Activated gamma-delta T cell treated with Interleukin-2 at 50 U/mL for 16 hours (primary cell): Measurements from ENCODE around the gene SAMM50.
A peak's percentile ranks its signal among the peaks of the same experiment; 100 is the strongest.

Experiments used
- DNase-seq: peaks from one replicate; pipeline ENCODE4 v3.0.0-alpha.2; 2020

The SAMM50 gene

DNA sequence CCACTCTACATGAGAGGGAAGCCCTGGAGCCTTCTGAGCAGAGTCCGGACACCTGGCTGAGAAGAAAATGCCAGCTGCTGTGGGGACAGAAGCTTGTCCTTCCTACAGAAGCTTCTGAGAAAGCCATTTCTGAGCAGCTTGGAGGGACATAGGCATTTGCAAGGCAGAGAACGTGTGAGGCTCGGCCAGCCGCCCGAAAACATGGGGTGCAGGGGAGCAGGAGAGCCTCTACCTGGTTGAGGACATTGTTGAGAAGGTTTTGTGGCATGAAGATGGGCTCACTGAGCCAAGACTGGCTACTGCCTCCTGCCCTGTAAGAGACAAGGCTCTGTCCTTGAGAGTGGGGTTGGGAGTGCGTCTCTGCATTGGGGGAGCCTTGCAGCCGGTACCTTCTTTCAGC is 25.3 kb downstream of the SAMM50 start:
- DNase-seq = no peak

DNA sequence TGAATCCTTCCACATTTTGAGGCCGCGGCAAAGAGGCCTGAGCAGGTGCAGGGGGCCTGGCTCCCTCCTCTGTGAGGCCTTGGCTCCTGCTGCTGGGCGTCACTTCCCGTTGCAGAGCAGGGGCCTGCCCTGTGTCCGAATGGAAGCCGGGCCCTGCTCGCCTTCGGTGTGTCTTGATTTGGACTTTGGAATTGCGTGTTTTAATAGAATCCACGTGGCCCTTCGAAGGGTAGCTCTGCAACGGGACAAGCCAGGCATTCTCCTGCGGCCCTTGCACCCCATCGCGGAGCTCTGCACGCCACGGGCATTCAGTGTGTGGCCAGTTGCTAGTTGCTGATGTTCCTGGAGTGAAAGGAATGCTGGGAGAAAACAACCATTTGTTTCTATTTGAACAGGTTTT is 25.8 kb downstream of the SAMM50 start:
- DNase-seq = no peak

DNA sequence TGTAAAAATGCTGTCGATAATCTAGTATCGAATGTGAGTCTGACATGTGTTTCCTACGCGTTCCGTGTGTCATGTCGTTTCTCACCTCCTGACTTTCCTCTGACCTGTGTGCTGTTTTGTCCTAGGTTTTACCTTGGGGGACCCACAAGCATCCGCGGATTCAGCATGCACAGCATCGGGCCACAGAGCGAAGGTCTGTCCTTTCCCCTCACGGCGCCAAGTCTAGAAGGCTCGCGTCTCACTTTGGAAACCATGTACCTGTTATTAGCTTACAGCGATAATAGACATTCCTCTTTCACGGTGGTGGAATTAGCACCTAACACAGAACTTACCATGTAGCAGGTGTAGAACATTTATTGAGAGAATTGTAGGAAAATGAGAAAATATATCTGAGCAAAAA is 28.6 kb downstream of the SAMM50 start:
- no peak for DNase-seq

DNA sequence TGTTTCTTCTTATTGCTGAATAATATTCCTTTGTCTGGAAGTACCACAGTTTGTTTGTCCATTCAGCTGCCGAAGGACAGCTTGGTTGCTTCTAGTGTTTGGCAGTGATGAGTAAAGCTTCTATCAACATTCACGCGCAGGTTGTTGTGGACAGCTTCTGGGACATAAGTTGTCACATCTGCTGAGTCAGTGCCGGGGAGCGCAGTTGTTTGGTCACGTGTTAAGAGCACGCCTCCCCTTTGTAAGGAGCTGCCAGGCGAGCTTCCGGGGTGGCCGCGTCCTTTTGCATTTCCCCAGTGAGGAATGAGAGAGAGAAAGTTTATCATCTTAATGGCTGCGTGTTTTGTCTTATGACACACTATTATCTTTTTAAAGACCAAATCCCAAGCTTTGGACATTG is 30.3 kb downstream of the SAMM50 start:
- no peak for DNase-seq

DNA sequence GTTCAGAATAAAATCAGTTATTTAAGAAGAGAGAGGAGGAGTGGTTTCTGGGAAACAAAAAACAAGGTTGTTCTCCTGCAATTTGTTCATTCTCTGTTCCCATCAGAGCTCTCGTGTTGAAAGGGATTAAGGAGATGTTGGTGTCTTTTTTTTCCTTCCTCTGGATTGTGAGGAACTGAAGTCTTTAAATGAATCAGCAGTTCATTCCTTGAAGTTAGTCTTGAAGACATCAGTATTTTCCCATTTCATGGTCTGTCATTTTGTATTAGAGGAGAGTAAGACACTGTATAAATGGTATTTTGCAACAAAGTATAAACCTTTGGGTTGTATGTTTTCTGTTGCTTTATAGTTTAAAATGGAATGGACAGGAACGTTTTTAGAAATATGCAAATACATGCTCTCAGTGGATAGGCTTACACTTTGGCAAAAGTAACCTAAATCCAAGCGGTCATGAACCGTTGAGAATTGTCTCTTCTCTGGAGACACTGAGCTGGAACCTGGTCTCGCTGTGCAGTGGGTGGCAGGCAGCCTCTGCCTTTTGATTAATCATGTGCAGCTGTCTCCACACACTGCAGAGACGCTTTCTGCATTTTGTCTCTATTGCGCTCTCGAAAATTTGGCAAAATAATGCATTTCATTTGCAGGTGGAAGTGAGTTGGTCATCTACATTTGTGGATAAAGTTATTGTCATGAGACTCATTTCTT is 33.0 kb downstream of the SAMM50 start:
- DNase-seq = no peak

- DNase-seq = no peak
These were observed 33.7 kb downstream of the SAMM50 start for GRCh38 chr22:43988960-43989359.

- no peak for DNase-seq
These were observed 34.8 kb downstream of the SAMM50 start for GRCh38 chr22:43990044-43990443.

DNA sequence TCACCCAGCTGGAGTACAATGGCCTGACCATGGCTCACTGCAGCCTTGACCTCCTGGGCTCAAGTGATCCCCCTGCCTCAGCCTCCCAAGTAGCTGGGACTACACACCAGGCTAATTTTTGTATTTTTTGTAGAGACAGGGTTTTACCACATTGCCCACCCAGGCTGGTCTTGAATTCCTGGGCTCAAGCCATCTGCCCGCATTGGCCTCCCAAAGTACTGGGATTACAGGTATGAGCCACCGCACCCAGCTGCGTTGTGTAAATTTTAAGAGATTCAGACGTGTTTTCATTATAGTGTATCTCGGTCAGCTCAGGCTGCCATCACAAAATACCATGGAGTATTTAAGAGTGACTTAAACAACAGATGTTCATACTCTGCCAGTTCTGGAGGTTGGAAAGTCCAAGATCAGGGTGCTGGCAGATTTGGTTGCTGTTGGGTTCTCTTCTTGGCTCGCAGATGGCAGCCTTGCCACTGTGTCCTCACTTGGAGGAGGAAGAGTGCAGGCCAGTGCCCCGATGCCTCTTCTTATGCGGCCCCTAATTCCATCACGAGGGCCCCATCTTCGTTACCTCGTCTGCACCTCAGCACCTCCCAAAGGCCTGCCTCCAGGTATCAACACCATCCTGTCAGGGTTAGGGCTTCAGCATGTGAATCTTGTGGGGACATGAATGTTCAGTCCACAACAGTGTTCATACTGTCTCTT is 36.2 kb downstream of the SAMM50 start:
- DNase-seq = no peak

DNA sequence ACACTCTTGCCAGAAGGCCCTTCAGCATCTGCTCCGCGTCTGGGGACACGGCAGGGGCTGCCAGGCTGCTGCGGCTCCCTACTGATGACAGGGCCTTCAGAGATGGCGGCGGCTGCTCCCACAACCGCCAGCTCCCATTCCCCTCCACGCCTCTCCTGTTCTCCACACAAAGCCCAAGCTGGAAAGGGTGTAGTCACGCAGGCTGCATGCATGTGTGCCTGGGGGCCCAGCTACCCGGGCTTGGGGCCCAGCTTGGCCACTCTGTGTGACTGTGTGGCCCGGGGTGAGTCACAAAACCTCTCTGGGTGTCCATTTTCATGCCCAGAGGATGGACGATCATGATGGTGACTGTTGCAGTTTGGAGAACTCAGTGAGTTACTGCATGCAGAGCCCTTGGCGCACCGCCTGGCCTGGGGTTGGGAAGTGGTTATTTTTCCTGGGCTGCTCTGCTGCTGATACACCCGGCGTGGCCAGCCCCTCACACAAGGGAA is 37.1 kb downstream of the SAMM50 start:
- DNase-seq = no peak

DNA sequence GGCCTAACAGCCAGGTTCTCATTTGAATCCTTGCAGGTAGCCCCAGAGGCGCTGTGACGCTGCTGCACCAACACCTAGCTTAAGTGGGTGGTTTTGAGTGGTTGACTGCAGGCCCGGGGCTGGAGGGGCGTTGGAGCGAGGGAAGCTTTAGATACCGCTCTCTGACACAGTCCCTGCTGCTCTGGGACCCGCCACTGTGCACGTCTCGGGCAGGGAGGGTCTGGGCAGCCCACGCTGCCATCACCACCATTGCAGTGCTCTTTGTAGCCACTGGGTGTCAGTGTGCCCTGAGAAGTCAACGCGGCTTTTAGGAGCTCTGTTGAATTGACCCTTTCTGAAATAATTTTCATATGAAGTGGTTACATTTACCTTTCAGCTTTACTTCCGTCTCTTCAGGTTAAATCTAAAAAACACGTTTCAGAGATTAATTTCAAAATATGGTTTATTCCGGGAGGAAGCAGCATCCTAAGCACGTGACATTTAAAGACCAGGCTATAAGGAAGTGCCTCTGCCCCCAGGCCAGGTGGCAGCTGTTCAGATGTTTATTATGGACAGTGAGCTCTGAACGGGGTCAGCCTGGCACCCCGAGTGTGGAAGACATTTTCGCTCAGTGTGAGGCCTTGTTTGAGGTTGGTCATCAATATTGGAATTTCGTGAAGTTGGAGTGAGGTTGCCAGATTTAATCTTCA is 38.0 kb downstream of the SAMM50 start:
- peak; percentile 61 for DNase-seq

- DNase-seq = no peak
These were observed 38.8 kb downstream of the SAMM50 start for GRCh38 chr22:43994006-43994405.

DNA sequence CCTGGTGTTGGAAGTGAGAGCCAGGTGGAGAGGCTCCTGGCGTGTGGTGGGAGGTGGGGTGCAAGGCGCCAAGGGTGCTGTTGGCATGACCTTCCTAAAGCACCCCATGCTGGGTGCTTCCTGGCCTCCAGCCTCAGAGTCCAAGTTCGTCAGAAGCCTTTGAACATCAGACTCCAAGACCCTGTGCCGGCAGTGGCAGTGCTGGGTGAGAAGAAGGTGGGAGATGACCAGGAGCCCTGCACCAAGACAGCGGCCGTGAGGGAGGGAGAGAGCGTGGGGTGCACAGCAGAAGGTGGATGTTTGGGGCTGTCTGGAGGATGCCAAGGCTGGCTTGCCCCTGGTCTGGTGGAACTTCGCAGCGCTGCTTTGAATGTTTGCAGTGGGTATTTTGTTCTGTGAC is 39.2 kb downstream of the SAMM50 start:
- no peak for DNase-seq

GRCh38 chr22:43995057-43995685 is 39.9 kb downstream of the SAMM50 start:
- DNase-seq = no peak

GRCh38 chr22:43995798-43996169 is 40.5 kb downstream of the SAMM50 start:
- DNase-seq = no peak

DNA sequence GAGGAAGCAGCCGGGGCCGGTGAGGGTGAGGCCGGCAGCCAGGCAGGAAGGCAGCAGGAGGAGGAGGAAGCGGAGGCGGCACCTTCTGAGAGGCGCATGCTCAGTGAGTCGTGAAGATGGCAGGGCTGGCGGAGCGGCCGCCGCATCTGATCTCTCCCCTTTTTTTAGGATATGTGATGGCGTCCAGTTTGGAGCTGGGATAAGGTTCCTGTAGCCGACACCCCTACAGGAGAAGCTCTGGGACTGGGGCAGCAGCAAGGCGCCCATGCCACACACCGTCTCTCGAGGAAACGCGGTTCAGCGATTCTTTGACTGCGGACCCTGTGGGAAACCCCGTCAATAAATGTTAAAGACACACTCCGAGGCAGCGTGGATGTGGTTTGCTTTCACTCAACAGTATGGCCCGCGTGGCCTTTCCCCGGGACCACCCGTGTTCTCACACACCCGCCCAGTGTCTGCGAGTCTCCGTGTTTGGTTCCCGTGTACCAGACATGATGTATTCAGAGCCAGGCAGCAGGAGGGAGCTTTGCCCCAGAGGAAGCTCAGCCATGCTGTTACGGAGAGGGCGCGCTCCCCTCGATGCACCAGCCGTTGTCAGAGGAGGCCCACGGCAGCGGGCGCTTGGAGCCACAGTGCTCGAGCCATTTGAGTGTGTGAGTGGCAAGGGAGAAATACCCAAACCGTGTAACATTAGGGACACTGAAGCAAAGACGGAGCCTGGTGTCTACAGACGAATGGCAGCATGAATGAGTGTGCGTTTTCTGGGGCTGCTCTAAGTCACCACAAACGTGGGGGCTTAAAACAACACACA is 41.1 kb downstream of the SAMM50 start:
- DNase-seq = peak; percentile 69

GRCh38 chr22:43996981-43997265 is 41.7 kb downstream of the SAMM50 start:
- no peak for DNase-seq

GRCh38 chr22:43998679-43999264 is 43.5 kb downstream of the SAMM50 start:
- no peak for DNase-seq

GRCh38 chr22:43999378-43999777 is 44.1 kb downstream of the SAMM50 start:
- DNase-seq = no peak

DNA sequence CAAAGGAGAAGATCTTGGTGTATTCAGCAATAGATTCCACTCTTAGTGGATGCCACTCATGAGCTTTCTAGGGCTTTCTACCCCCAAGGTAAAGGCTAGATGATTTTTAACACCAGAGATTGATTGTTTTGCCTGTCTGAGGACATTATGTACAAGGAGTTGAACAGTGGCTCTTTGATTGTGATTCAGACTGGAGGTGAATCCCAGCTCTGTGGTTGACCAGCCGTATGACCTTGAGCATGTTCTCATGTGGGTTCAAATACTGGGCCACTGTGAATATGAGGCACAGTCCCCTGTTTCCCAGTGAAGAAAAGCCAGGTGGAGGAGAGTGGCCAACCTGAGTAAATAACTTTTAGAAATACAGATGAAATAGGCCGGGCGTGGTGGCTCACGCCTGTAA is 44.9 kb downstream of the SAMM50 start:
- no peak for DNase-seq

GRCh38 chr22:44001521-44001920 is 46.3 kb downstream of the SAMM50 start:
- DNase-seq = no peak

- DNase-seq = no peak
These were observed 47.1 kb downstream of the SAMM50 start for GRCh38 chr22:44002324-44002723.

DNA sequence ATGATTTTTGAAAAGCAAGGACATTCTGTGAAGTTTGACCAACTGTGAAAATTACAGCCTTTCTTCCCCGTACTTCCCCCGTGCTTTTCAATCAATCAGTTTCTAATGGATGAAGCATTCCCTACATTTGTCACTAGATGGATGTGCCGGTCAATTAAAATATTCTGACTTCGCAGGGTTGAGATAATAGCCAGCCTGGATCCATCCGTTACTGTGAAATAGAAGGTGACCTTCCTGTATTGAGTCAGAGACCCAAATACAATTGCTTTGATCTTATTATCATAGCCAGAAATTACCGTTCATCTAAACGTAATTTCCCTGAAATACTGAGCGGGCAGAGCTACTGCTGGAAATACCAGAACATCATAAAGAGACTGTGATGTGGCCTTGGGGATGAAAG is 47.8 kb downstream of the SAMM50 start:
- DNase-seq = no peak
